ENCODE results near the gene KRT85. TPM values are rescaled to one million over a fixed set of nuclear protein-coding genes. Genes with fewer than 3 reads are reported as not detected.
"Not testable (repeated sequence)": the region's sequence is repeated elsewhere in the genome, so short reads cannot be mapped to it uniquely, and the experiment has no call there.

The KRT85 gene
- total and polyA plus RNA-seq, 2 experiments from 2014 or later: 0.12 TPM; not detected in 1

- H3K36me3 ChIP-seq: no peaks in the 10 kb centered on the region
- DNase-seq (ENCODE audit: low read depth in 1 of 2, low spot score in 1 of 2): no peak
- H3K9me3 ChIP-seq (ENCODE audit: low read depth): no peaks in the 10 kb centered on the region
- no peaks in the 10 kb centered on the region for H3K4me1 ChIP-seq (ENCODE audit: low read depth)
- TF ChIP-seq, protein P1, sequence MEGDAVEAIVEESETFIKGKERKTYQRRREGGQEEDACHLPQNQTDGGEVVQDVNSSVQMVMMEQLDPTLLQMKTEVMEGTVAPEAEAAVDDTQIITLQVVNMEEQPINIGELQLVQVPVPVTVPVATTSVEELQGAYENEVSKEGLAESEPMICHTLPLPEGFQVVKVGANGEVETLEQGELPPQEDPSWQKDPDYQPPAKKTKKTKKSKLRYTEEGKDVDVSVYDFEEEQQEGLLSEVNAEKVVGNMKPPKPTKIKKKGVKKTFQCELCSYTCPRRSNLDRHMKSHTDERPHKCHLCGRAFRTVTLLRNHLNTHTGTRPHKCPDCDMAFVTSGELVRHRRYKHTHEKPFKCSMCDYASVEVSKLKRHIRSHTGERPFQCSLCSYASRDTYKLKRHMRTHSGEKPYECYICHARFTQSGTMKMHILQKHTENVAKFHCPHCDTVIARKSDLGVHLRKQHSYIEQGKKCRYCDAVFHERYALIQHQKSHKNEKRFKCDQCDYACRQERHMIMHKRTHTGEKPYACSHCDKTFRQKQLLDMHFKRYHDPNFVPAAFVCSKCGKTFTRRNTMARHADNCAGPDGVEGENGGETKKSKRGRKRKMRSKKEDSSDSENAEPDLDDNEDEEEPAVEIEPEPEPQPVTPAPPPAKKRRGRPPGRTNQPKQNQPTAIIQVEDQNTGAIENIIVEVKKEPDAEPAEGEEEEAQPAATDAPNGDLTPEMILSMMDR (IDR thresholded peaks at IDR 0.05; ENCODE audit: low read depth, low read length): no peak
- H3K27me3 ChIP-seq: peaks cover 27% of the 10 kb centered on the region
- H3K27ac ChIP-seq: no peak overlapping the region
- H3K4me3 ChIP-seq: no peak overlapping the region
Observed at GRCh38 chr12:52347551-52348510, 19.4 kb downstream of the KRT85 start.

GRCh38 chr12:52347016-52347415 is 20.3 kb downstream of the KRT85 start:
- no peaks in the 10 kb centered on the region for H3K4me1 ChIP-seq (ENCODE audit: low read depth)
- DNase-seq (ENCODE audit: low read depth in 1 of 2, low spot score in 1 of 2): no peak
- no peaks in the 10 kb centered on the region for H3K36me3 ChIP-seq
- TF ChIP-seq, protein P1 (IDR thresholded peaks at IDR 0.05; ENCODE audit: low read depth, low read length): no peak
- H3K27ac ChIP-seq: no peak overlapping the region
- no peak overlapping the region for H3K4me3 ChIP-seq
- H3K9me3 ChIP-seq (ENCODE audit: low read depth): no peaks in the 10 kb centered on the region
- peaks cover 25% of the 10 kb centered on the region for H3K27me3 ChIP-seq

GRCh38 chr12:52346593-52346992 is 20.7 kb downstream of the KRT85 start:
- TF ChIP-seq, protein P1 (IDR thresholded peaks at IDR 0.05; ENCODE audit: low read depth, low read length): no peak
- Histone ChIP-seq H3K27me3 (peaks cover 25% of the 10 kb centered on the region), H3K4me1 (ENCODE audit: low read depth) (no peaks in the 10 kb centered on the region), H3K9me3 (ENCODE audit: low read depth) (no peaks in the 10 kb centered on the region), H3K4me3 (no peak overlapping the region), H3K36me3 (no peaks in the 10 kb centered on the region), H3K27ac (no peak overlapping the region)
- no peak for DNase-seq (ENCODE audit: low read depth in 1 of 2, low spot score in 1 of 2)

- not testable (repeated sequence) for H3K9me3 ChIP-seq (ENCODE audit: low read depth); DNase-seq (ENCODE audit: low read depth in 1 of 2, low spot score in 1 of 2); H3K36me3 ChIP-seq; H3K4me1 ChIP-seq (ENCODE audit: low read depth); H3K4me3 ChIP-seq; H3K27ac ChIP-seq
- H3K27me3 ChIP-seq: peaks cover 18% of the 10 kb centered on the region
Observed at GRCh38 chr12:52345041-52345440, 22.2 kb downstream of the KRT85 start.

GRCh38 chr12:52344111-52344510 is 23.2 kb downstream of the KRT85 start:
- TF ChIP-seq, protein P1 (IDR thresholded peaks at IDR 0.05; ENCODE audit: low read depth, low read length): no peak
- DNase-seq (ENCODE audit: low read depth in 1 of 2, low spot score in 1 of 2): no peak

GRCh38 chr12:52343550-52343949 is 23.7 kb downstream of the KRT85 start:
- peaks cover 18% of the 10 kb centered on the region for H3K27me3 ChIP-seq
- no peak overlapping the region for H3K27ac ChIP-seq
- no peak overlapping the region for H3K4me3 ChIP-seq
- no peak for DNase-seq (ENCODE audit: low read depth in 1 of 2, low spot score in 1 of 2)
- TF ChIP-seq, protein P1 (IDR thresholded peaks at IDR 0.05; ENCODE audit: low read depth, low read length): no peak
- H3K4me1 ChIP-seq (ENCODE audit: low read depth): no peaks in the 10 kb centered on the region
- H3K9me3 ChIP-seq (ENCODE audit: low read depth): no peaks in the 10 kb centered on the region
- no peaks in the 10 kb centered on the region for H3K36me3 ChIP-seq

More at GRCh38 chr12:52344111-52344510, 23.2 kb downstream of the KRT85 start:
- Histone ChIP-seq H3K4me3 (no peak overlapping the region), H3K36me3 (no peaks in the 10 kb centered on the region), H3K4me1 (ENCODE audit: low read depth) (no peaks in the 10 kb centered on the region), H3K9me3 (ENCODE audit: low read depth) (no peaks in the 10 kb centered on the region), H3K27me3 (peaks cover 15% of the 10 kb centered on the region), H3K27ac (no peak overlapping the region)
